Lower lobe of right lung (tissue), 2 donors: Measurements from ENCODE around the gene TBX21. TPM values are rescaled to one million over a fixed set of nuclear protein-coding genes. Genes with fewer than 3 reads are reported as not detected.

Experiments used
- ATAC-seq, 2 donors: fragments of 200-7000 bp; cut with Tn5 transposase; one replicate each; pipeline ENCODE4 v1.9.1; 2020 to 2022; ENCODE audit warnings: mild to moderate bottlenecking in 2 of 2, moderate library complexity in 2 of 2
- DNase-seq: peaks from one replicate; pipeline ENCODE4 v3.0.0-alpha.2; 2020
- H3K27ac ChIP-seq: fragments of 200-600 bp; one replicate; pipeline ENCODE4 v1.8.0; 2022
- H3K27me3 ChIP-seq: fragments of 200-600 bp; one replicate; pipeline ENCODE4 v1.8.0; 2022; ENCODE audit warnings: low read depth
- H3K36me3 ChIP-seq: fragments of 200-600 bp; one replicate; pipeline ENCODE4 v1.8.0; 2022; ENCODE audit warnings: mild to moderate bottlenecking
- H3K4me1 ChIP-seq: fragments of 200-600 bp; one replicate; pipeline ENCODE4 v1.8.0; 2022
- H3K4me3 ChIP-seq: fragments of 200-600 bp; one replicate; pipeline ENCODE4 v1.8.0; 2022; ENCODE audit warnings: mild to moderate bottlenecking
- H3K9me3 ChIP-seq: fragments of 200-600 bp; one replicate; pipeline ENCODE4 v1.8.0; 2022
- CTCF ChIP-seq: fragments of 200-600 bp; IDR thresholded peaks from one replicate; pipeline ENCODE4 v1.8.0; 2022; ENCODE audit warnings: antibody characterized with exemption, mild to moderate bottlenecking
- intact Hi-C: fragments of 100-400 bp; cut with DNase I; formaldehyde crosslinking; loops from one replicate; pipeline ENCODE4 v1.11.0; 2022
- total RNA-seq: library from RNA; stranded (reverse); fragmentation: NEBNext Ultra II Directional; extraction: Animal tissue kit (Norgen Biotek cat#: 25700); gene quantifications from one replicate; pipeline ENCODE4 v1.2.1, GENCODE V29; 2021
- donor health status: DM: no; HTN: yes; CAD: no; lungs with severe emphysema.

Gene TBX21
- total RNA-seq, 1 donor from 2014 or later = 3.6 TPM

GRCh38 chr17:47728214-47728877, 4.7 kb upstream of the TBX21 start:
- no peaks in the 10 kb centered on the region for H3K36me3 ChIP-seq
- intact Hi-C loops = no loop called here
- ATAC-seq (no peak), DNase-seq (peak; percentile 9)
- H3K27me3 ChIP-seq = peaks cover 49% of the 10 kb centered on the region
- no peak overlapping the region for H3K27ac ChIP-seq
- peaks cover 13% of the 10 kb centered on the region for H3K4me1 ChIP-seq
- no peak for TF ChIP-seq CTCF
- no peaks in the 10 kb centered on the region for H3K9me3 ChIP-seq
- no peak overlapping the region for H3K4me3 ChIP-seq

DNA sequence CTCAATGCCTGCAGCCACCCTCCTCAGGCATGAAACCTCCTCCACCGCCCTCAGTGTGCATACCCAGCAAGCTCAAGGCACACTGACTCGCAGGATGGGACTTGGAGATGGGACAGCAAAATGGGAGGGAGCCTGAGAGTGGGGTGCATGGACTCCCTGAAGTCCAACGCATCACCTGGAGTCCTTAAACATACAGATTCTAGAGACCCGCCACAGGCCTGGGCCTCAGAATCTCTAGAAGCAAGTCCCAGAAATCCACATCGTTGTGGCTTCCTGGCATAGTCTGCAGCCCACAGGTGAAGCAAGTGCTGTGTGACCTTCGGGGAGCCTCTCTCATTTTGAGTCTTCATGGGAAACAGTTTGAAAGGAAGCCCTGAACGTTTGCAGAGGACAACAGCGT, 3.6 kb upstream of the TBX21 start:
- H3K4me3 ChIP-seq = no peak overlapping the region

GRCh38 chr17:47730681-47731080, 2.4 kb upstream of the TBX21 start:
- Histone ChIP-seq H3K36me3 (no peaks in the 10 kb centered on the region), H3K27ac (no peak overlapping the region), H3K4me3 (no peak overlapping the region), H3K4me1 (peaks cover 19% of the 10 kb centered on the region), H3K27me3 (peaks cover 61% of the 10 kb centered on the region), H3K9me3 (no peaks in the 10 kb centered on the region)
- intact Hi-C loops = no loop called here
- DNase-seq (no peak), ATAC-seq (no peak)
- no peak for TF ChIP-seq CTCF

More for the DNA sequence above, 3.6 kb upstream of the TBX21 start:
- Histone ChIP-seq H3K27me3 (peaks cover 58% of the 10 kb centered on the region), H3K27ac (no peak overlapping the region), H3K36me3 (no peaks in the 10 kb centered on the region), H3K9me3 (no peaks in the 10 kb centered on the region), H3K4me1 (peaks cover 19% of the 10 kb centered on the region)
- intact Hi-C loops = no loop called here
- ATAC-seq = no peak
- DNase-seq = peak; percentile 20
- no peak for TF ChIP-seq CTCF

DNA sequence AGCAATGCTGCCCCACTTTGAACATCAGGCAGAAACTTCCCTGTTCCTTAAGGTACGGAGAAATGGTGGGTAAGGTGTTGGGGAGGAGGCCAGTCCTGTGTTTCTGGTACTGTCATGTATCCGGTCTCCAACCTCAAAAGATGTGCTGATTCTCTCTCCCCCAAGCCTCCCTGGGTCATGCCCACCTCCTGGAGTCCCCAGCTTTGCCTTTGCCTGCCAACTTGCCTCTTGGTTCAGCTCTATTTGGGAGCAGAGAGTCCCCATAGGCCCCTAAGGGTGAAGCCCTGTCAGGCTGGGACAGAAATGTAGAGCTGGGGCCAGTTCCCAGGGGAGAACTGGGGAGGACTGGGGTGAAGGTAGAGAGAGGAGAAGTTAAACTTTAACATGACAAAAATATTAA, 1.6 kb upstream of the TBX21 start:
- H3K36me3 ChIP-seq = no peaks in the 10 kb centered on the region
- DNase-seq = no peak
- no peak overlapping the region for H3K27ac ChIP-seq
- H3K4me1 ChIP-seq = peaks cover 19% of the 10 kb centered on the region
- H3K9me3 ChIP-seq = no peaks in the 10 kb centered on the region
- intact Hi-C loops = no loop called here
- no peak for TF ChIP-seq CTCF
- H3K4me3 ChIP-seq = no peak overlapping the region
- ATAC-seq = no peak
- H3K27me3 ChIP-seq = peaks cover 57% of the 10 kb centered on the region

- DNase-seq = no peak
- H3K4me3 ChIP-seq = peak overlapping the region; percentile 48
- H3K27ac ChIP-seq = no peak overlapping the region
- intact Hi-C loops = no loop called here
- H3K9me3 ChIP-seq = no peaks in the 10 kb centered on the region
- no peak for TF ChIP-seq CTCF
- peaks cover 57% of the 10 kb centered on the region for H3K27me3 ChIP-seq
- H3K36me3 ChIP-seq = no peaks in the 10 kb centered on the region
- H3K4me1 ChIP-seq = peaks cover 19% of the 10 kb centered on the region
- ATAC-seq = no peak
Observed at GRCh38 chr17:47732399-47733046, 513 bp upstream of the TBX21 start.
